HUES6 (cell line): Measurements from ENCODE around the gene BMAL1.

Experiments
- H3K27ac ChIP-seq: 2 replicates; pipeline ENCODE4 v1.7.0; 2013; ENCODE audit warnings: low read depth, mild to moderate bottlenecking, low read length, inconsistent platforms
- H3K27me3 ChIP-seq: 2 replicates; pipeline ENCODE4 v1.6.1; 2013; ENCODE audit warnings: low read length; ENCODE audit not compliant: control insufficient read depth, insufficient read depth
- H3K36me3 ChIP-seq: 2 replicates; pipeline ENCODE4 v1.6.1; 2013; ENCODE audit warnings: low read length; ENCODE audit not compliant: control insufficient read depth, insufficient read depth
- H3K4me1 ChIP-seq: 2 replicates; pipeline ENCODE4 v1.6.1; 2013; ENCODE audit warnings: low read length; ENCODE audit not compliant: control insufficient read depth, insufficient read depth
- H3K4me3 ChIP-seq: 2 replicates; pipeline ENCODE4 v1.5.1; 2013; ENCODE audit warnings: low read depth, low read length
- H3K9ac ChIP-seq: one replicate; pipeline ENCODE4 v1.6.1; 2013; ENCODE audit warnings: mild to moderate bottlenecking, low read length
- H3K9me3 ChIP-seq: 2 replicates; pipeline ENCODE4 v1.6.1; 2013; ENCODE audit warnings: low read depth, low read length; ENCODE audit not compliant: control insufficient read depth, insufficient read depth

The BMAL1 gene

GRCh38 chr11:13292970-13293369, 15.4 kb downstream of the BMAL1 start:
- Histone ChIP-seq H3K9me3 (no peaks in the 10 kb centered on the region), H3K4me1 (no peaks in the 10 kb centered on the region), H3K27ac (no peak overlapping the region), H3K4me3 (no peak overlapping the region), H3K36me3 (no peaks in the 10 kb centered on the region), H3K27me3 (no peaks in the 10 kb centered on the region), H3K9ac (no peak overlapping the region)

- H3K4me3 ChIP-seq, result no peak overlapping the region
- H3K36me3 ChIP-seq, result no peaks in the 10 kb centered on the region
- no peak overlapping the region for H3K9ac ChIP-seq
Measured at GRCh38 chr11:13294178-13294577, 16.6 kb downstream of the BMAL1 start.

DNA sequence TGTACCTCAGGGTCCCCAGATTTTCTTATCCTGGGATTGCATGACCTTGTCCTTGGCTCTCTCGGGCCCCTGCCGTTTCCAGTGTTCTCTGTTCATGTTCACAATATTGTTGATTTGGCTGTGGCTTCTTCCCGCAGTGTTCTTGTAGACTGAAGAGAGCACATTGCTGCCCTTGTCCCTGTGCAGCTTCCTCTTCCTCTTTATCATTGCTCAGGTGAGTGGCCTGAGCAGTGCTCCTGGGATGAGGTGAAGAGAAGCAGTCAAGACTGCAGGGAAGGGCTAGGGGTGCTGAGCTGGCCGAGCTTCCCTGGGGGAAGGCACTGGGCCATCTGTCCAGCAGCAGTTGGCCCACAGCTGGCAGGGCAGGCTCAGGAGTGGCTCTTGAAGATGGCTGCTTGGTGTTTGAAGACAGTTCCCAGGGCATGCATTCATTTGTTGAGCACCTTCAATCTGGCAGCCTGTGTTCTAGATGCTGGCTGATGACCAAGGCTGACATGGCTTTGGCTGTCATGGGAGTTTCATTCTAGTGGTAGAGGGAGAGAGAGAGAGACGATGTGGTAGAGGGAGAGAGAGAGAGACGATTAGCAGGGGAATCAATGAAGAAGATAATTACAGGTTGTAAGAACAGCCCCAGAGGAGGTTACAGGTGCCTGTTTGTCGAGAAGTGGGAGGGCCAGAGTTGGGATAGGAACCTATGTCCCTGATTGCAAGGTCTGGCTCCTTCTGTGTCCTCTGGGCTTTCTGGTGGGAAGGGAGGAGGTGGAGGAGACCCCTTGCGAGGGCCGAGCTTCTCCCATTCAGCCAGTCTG, 17.4 kb downstream of the BMAL1 start:
- H3K36me3 ChIP-seq, result no peaks in the 10 kb centered on the region
- no peak overlapping the region for H3K27ac ChIP-seq
- no peaks in the 10 kb centered on the region for H3K9me3 ChIP-seq
- no peak overlapping the region for H3K9ac ChIP-seq
- H3K27me3 ChIP-seq, result no peaks in the 10 kb centered on the region
- no peaks in the 10 kb centered on the region; the same call in 1 of the 2 replicates for H3K4me1 ChIP-seq
- H3K4me3 ChIP-seq, result no peak overlapping the region

More at GRCh38 chr11:13294178-13294577, 16.6 kb downstream of the BMAL1 start:
- no peaks in the 10 kb centered on the region for H3K27me3 ChIP-seq
- H3K27ac ChIP-seq, result no peak overlapping the region
- no peaks in the 10 kb centered on the region; the same call in 1 of the 2 replicates for H3K4me1 ChIP-seq
- H3K9me3 ChIP-seq, result no peaks in the 10 kb centered on the region

DNA sequence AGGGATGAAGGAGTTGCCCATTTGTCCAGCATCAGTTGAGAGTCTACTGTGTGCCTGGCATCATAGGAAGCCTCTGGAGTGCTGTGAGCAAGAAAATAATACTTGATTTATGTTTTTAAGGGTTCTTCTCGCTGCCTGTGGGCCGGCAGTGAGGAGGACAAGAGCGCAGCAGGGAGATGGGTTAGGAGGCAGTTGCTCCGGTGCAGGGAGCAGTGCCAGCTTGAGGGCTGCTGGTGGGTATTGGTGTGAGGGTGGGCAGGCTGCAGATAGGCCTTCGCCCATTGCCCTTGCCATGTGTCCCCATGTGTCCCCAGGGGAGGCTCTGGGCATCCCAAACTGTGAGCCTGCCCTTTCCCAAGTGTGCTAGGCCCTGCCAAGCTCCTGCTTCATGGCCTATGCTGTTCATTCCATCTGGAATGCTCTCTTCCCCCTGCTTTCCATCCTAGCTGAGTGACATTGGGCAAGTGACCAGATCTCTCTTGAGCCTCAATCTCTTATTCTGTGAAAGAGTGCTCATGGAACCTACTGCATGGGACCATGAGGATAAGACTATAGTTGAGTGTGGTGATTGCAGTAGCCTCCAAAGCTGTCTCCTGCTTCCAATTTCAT, 19.8 kb downstream of the BMAL1 start:
- Histone ChIP-seq H3K36me3 (no peaks in the 10 kb centered on the region), H3K4me1 (no peaks in the 10 kb centered on the region; the same call in 1 of the 2 replicates), H3K9ac (no peak overlapping the region), H3K9me3 (no peaks in the 10 kb centered on the region), H3K27ac (no peak overlapping the region), H3K27me3 (no peaks in the 10 kb centered on the region), H3K4me3 (no peak overlapping the region)

DNA sequence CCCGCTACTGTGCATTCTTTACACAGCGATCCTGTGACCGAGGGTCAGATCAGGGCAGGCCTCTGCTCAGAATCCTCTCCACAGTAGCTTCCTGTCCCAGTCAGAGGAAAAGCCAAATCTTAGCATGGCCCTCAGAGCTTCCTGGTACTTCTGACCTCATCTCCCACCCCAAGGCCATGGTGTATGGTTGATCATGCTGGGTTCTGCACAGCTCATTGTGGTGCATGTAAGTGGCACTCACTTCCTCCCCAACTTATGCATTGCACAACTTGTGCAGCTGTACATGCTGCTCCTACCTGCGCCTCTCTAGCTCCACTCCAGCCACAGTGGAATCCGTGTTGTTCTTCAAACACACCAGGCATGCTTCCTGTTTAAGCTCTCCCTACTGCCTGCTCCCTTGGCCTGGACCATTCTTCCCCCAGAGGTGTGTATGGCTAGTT, 20.3 kb downstream of the BMAL1 start:
- Histone ChIP-seq H3K9me3 (no peaks in the 10 kb centered on the region), H3K9ac (no peak overlapping the region), H3K27ac (no peak overlapping the region), H3K4me1 (no peaks in the 10 kb centered on the region; the same call in 1 of the 2 replicates), H3K4me3 (no peak overlapping the region), H3K27me3 (no peaks in the 10 kb centered on the region), H3K36me3 (no peaks in the 10 kb centered on the region)

DNA sequence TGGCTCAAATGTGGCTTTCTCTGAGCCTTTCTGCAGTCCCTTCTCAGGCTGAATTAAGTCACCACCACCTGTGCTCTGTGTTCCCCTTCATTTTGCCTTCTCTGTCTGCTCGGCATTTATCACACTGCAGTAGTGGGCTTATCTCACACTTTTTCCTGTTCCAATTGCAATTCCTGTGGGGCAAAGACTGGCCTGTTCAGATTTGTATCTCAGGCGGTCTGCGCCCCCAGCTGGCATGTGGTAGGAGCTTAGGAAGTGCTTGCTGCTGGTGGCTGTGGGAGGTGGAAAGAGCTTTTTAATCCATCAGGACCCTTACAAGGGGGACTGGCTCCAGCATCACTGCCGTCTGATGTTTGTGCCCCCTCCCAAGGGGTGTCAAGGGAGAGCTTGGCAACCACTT, 21.2 kb downstream of the BMAL1 start:
- Histone ChIP-seq H3K27ac (no peak overlapping the region), H3K4me1 (no peaks in the 10 kb centered on the region; the same call in 1 of the 2 replicates)

GRCh38 chr11:13301522-13301921, 23.9 kb downstream of the BMAL1 start:
- H3K4me3 ChIP-seq, result no peak overlapping the region
- no peaks in the 10 kb centered on the region for H3K27me3 ChIP-seq
- H3K27ac ChIP-seq, result no peak overlapping the region

More for the DNA sequence above, 21.2 kb downstream of the BMAL1 start:
- no peak overlapping the region for H3K4me3 ChIP-seq
- H3K9me3 ChIP-seq, result no peaks in the 10 kb centered on the region
- H3K9ac ChIP-seq, result no peak overlapping the region
- H3K27me3 ChIP-seq, result no peaks in the 10 kb centered on the region
- no peaks in the 10 kb centered on the region for H3K36me3 ChIP-seq

GRCh38 chr11:13302420-13302958, 24.9 kb downstream of the BMAL1 start:
- Histone ChIP-seq H3K27me3 (no peaks in the 10 kb centered on the region), H3K36me3 (no peaks in the 10 kb centered on the region), H3K9me3 (no peaks in the 10 kb centered on the region), H3K9ac (no peak overlapping the region), H3K27ac (no peak overlapping the region), H3K4me1 (no peaks in the 10 kb centered on the region; the same call in 1 of the 2 replicates), H3K4me3 (no peak overlapping the region)

More at GRCh38 chr11:13301522-13301921, 23.9 kb downstream of the BMAL1 start:
- no peak overlapping the region for H3K9ac ChIP-seq
- H3K9me3 ChIP-seq, result no peaks in the 10 kb centered on the region
- H3K4me1 ChIP-seq, result no peaks in the 10 kb centered on the region; the same call in 1 of the 2 replicates
- no peaks in the 10 kb centered on the region for H3K36me3 ChIP-seq

GRCh38 chr11:13303668-13304649, 26.4 kb downstream of the BMAL1 start:
- H3K27ac ChIP-seq, result no peak overlapping the region

GRCh38 chr11:13304655-13305335, 27.2 kb downstream of the BMAL1 start:
- Histone ChIP-seq H3K27me3 (no peaks in the 10 kb centered on the region), H3K9me3 (no peaks in the 10 kb centered on the region), H3K36me3 (no peaks in the 10 kb centered on the region), H3K4me3 (no peak overlapping the region), H3K27ac (no peak overlapping the region), H3K9ac (no peak overlapping the region), H3K4me1 (no peaks in the 10 kb centered on the region)

More at GRCh38 chr11:13303668-13304649, 26.4 kb downstream of the BMAL1 start:
- no peak overlapping the region for H3K9ac ChIP-seq
- H3K9me3 ChIP-seq, result no peaks in the 10 kb centered on the region
- H3K36me3 ChIP-seq, result no peaks in the 10 kb centered on the region
- no peak overlapping the region for H3K4me3 ChIP-seq
- no peaks in the 10 kb centered on the region for H3K4me1 ChIP-seq
- H3K27me3 ChIP-seq, result no peaks in the 10 kb centered on the region
